H1 (cell line): Measurements from ENCODE around the gene MBD3L3. TPM values are rescaled to one million over a fixed set of nuclear protein-coding genes. Genes with fewer than 3 reads are reported as not detected.

Experiments
- CBX8 ChIP-seq: fragments of 300-800, 300-1000 bp; sonication (generic); IDR thresholded peaks from 2 replicates; pipeline ENCODE4 v1.7.1; 2016; ENCODE audit warnings: low read depth, low read length, borderline replicate concordance
- CREB1 ChIP-seq: IDR thresholded peaks from 2 replicates; pipeline ENCODE4 v1.6.1; 2012; ENCODE audit warnings: inconsistent platforms
- POLR2A ChIP-seq, 2 experiments: IDR thresholded peaks; 1 replicate in 1 of 2; 2 replicates in 1 of 2; pipeline ENCODE4 v1.6.1; 2011; ENCODE audit warnings: low read depth in 2 of 2, low read length in 2 of 2, mild to moderate bottlenecking in 2 of 2; ENCODE audit errors: control extremely low read depth in 1 of 2
- POLR2AphosphoS5 ChIP-seq: IDR thresholded peaks from 2 replicates; pipeline ENCODE4 v1.6.1; 2011; ENCODE audit warnings: low read depth, low read length
- TAF7 ChIP-seq: optimal IDR thresholded peaks from 2 replicates; pipeline ENCODE3; 2011; ENCODE audit warnings: low read depth, mild to moderate bottlenecking, inconsistent platforms, low read length, moderate library complexity, borderline replicate concordance
- USF2 ChIP-seq: IDR thresholded peaks from 2 replicates; pipeline ENCODE4 v1.6.1; 2011; ENCODE audit warnings: low read length, improper control_type of control experiment
- polyA plus RNA-seq, 7 experiments: library from polyadenylated mRNA; depleted of rRNA in 3 of 7; stranded (reverse) in 5 of 7; unstranded in 2 of 7; fragments of >200 nt in 5 of 7; fragments of 200-250 nt in 2 of 7; gene quantifications; 1 replicate in 5 of 7; 2 replicates in 1 of 7; 4 replicates in 1 of 7; pipeline versions ENCODE4 v1.2.1 to v1.2.3, GENCODE V29; 2011 to 2013; ENCODE audit warnings: missing spikeins in 2 of 7, mixed read lengths in 2 of 7
- total RNA-seq: library from RNA; stranded (reverse); fragmentation: NEBNext Ultra II Directional; extraction: Animal tissue kit (Norgen Biotek cat#: 25700); gene quantifications from 2 replicates; pipeline ENCODE4 v1.2.1, GENCODE V29; 2021

Gene MBD3L3
- total and polyA plus RNA-seq, 2 of the 8 experiments (the other 6 are each of a cell fraction or from before 2014, with no cell fraction given), result not detected

- no peak for TF ChIP-seq USF2
- TF ChIP-seq TAF7, result no peak
- TF ChIP-seq CBX8, result no peak
- no peak for TF ChIP-seq CREB1
- TF ChIP-seq POLR2A (IDR thresholded peaks at IDR 0.05; ENCODE audit: control extremely low read depth in 1 of 2, low read depth in 2 of 2, low read length in 2 of 2), result no peak
- TF ChIP-seq POLR2AphosphoS5, result no peak
These were observed 46.4 kb upstream of the MBD3L3 start (continued) for GRCh38 chr19:7104747-7105447.
